HG03103 (cell line): Measurements from ENCODE around the gene ZNF888.
"Not testable (repeated sequence)": the region's sequence is repeated elsewhere in the genome, so short reads cannot be mapped to it uniquely, and the experiment has no call there.

Experiments used
- ATAC-seq: cut with Tn5 transposase; IDR thresholded peaks from one replicate; pipeline ENCODE4 v1.9.1; 2021; ENCODE audit warnings: low read depth; ENCODE audit not compliant: unreplicated experiment

Gene ZNF888

DNA sequence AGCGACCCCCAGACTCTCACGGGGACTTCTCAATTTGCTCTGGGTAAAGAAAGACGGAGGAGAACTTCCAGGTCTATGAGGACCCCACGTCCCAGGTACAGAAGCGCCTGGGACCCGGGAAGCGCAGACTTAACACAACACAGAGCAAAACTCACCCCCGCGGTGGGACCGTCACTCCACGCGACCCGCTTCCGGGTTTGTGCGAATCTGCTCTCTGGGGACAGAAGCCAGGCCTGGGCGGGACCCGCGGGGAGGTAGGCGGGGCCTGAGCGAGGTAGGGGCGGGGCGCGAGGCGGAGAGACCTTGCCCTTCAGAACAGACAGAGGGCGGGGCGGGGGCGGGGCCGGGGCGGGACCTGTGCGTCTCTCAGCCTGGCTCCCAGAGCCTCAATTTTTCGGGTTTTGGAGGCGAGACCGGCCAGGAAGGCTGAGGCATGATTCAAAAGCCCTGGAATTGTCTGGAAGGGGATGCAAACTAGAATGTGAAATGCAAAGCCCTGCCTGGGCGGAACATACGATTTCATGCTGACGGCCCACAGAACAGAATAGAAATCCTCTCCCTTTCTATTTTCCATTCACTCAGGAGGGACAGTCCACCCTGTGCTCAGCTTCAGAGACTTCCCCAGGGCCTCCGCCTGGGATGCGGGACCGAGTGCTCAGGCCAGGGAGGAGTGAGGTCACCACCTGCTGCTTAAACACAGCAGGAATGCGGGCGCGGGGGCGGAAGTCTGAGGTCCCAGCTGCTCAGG is 19.3 kb upstream of the ZNF888 start:
- ATAC-seq, result peak; percentile 96

DNA sequence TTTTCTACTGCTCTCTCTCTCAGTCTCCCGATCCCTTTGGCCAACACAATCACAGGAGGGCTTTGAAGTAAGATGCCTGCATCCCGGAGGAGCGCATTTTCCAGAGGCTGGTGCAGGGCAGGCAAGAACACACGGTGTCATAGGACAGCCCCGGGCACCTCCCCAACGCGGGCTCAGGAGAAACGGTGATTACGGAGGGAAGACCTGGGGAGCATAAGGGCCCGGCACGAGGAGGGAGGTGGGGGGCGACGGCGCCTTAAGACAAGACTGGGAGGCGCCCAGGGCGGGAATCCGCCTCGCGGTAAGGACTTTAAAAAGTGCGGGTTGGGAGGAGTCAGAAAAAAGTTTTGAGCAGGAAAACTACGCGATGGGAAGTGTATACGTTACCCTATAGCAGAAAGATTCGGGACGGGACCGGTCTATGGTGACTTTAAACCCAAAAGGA is 18.7 kb upstream of the ZNF888 start:
- ATAC-seq, result no peak

DNA sequence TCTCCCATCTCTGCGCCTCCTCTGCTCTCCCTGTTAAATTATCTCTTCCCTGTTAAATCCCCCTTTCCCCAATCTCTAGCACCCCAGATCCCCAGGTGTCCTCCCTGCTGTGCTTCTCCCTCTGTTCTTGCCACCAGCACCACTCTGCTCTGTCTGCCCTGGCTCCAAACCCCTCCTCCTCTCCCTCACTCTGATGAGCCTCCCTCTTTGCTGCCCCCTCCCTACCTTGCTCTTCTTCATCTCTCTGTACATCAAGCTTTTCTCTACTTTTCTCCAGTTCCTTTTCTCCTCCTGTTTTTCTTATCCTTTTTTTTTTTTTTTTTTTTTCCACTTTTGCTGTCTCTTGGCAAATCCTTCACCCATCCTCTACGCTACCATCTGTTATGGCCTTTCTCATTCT is 18.3 kb upstream of the ZNF888 start:
- ATAC-seq, result not testable (repeated sequence)

DNA sequence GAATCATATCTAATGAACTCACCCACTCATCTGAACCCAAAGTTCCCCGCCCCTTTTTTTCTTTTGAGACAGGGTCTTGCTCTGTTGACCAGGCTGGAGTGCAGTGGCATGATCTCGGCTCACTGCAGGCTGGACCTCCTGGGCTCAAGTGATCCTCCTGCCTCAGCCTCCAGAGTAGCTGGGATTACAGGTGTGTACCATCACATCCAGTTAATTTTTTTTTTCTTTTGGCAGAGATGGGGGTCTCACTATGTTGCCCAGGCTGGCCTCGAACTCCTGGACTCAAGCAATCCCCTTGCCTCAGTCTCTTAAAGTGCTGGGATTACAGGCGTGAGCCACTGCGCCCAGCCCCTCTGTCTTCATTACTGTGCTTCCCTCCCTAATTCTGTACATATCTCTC is 17.7 kb upstream of the ZNF888 start:
- ATAC-seq, result not testable (repeated sequence)

DNA sequence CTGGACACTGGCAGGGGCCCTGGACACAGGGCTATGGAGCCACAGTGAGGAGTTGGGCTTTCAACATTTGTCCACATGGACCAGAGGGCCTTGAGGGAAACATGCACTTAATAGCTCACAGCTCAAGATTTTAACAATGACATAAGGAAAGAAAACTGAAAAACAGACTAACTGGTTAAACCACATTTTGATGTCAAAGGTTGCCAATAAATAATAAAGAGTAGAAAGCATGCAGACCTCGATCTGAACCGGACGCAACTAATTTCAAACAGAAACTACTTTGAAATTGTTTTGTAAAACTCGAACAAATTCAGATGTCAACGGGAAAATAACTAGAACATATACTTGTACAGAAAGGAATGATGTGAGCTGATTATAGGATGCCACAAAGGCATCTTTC is 15.5 kb upstream of the ZNF888 start:
- ATAC-seq, result no peak

DNA sequence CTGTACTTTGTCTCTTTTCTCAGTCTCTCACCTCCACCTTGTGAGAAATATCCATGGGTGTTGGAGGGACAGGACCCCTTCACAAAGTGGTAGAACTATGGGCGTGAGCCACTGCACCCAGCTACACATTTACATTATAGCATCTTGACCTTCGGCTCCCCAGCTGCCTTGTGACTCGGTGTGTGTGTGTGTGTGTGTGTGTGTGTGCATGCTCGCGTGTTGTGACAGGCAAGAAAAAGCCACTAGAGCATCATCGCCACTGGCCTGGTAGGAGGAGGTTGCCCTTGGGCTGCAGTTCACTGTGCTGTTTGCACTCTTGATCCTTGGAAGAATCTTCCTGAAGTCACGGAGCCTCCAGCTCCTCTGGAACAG is 13.7 kb upstream of the ZNF888 start:
- no peak for ATAC-seq

DNA sequence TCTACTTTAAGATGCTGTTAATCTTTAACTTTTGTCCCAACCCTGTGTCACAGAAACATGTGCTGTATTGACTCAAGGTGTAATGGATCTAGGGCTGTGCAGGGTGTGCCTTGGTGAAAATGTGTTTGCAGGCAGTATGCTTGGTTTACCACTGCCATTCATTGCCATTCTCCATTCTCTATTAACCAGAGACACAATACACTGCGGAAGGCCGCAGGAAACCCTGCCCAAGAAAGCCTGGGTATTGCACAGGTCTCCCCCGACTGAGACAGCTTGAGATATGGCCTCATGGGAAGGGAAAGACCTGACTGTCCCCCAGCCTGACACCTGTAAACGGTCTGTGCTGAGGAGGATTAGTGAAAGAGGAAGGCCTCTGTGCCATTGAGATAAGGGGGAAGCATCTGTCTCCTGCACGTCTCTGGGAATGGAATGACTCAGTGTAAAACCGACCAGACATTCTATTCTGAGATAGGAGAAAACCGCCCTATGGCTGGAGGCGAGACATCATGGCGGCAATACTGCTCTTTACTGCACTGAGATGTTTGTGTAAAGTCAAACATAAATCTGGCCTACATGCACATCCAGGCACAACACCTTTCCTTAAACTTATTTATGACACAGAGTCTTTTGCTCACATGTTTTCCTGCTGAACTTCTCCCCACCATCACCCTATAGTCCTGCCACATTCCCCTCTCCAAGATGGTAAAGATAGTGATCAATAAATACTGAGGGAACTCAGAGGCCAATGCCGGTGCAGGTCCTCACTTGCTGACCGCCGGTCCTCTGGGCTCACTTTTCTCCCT is 13.1 kb upstream of the ZNF888 start:
- no peak for ATAC-seq

DNA sequence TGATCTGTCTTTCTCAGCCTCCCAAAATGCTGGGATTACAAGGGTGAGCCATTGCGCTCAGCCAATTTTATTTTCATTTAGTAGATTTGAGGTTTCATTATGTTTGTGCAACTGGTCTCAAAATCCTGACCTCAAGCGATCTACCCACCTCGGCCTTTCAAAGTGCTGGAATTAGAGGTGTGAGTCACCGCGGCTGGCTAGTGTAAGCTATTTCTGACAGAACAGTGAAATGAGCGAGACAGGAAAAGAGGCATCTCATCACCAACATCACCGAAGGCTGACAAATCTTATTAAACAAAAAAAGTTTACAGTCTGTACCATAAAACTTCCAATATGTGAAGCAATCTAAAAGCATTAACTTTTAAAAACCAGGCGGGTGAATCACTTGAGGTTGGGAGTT is 12.2 kb upstream of the ZNF888 start:
- ATAC-seq, result no peak

DNA sequence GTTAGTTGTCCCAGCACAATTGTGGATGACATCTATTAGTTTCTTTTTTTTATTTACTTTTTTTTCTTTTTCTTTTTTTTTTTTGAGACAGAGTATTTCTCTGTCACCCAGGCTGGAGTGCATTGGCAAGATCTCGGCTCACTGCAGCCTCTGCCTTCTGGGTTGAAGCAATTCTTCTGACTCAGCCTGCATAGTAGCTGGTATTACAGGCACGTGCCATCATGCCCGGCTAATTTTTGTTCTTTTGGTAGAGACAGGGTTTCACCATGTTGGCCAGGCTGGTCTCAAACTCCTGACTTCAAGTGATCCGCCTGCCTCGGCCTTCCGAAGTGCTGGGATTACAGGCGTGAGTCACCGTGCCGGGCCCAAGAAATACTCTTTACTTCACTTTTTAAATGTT is 1.4 kb upstream of the ZNF888 start:
- not testable (repeated sequence) for ATAC-seq

DNA sequence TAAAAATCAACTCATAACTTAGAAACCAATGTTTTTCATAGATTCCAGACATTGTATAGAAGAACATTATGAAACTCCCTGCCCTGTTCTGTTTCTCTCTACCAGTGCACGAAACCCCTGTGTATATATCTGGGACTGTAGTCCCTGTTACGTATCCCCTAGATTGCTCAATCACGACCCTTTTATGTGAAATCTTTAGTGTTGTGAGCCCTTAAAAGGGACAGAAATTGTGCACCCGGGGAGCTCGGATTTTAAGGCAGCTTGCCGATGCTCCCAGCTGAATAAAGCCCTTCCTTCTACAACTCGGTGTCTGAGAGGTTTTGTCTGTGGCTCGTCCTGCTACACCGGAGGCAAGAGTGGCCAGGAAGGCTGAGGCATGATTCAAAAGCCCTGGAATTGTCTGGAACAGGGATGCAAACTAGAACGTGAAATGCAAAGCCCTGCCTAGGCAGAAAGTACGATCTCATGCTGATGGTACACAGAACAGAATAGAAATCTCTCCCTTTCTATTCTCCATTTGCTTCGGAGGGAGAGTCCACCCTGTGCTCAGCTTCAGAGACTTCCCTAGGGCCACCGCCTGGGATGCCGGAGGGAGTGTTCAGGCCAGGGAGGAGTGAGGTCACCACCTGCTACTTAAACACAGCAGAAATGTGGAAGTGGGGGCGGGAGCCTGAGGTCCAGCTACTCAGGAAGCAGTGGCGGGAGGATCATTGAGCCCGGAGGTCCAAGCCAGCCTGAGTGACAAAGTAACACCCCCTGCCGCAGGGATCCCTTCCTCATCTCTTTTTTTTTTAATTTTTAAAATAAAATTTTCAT is 758 bp upstream of the ZNF888 start:
- no peak for ATAC-seq

DNA sequence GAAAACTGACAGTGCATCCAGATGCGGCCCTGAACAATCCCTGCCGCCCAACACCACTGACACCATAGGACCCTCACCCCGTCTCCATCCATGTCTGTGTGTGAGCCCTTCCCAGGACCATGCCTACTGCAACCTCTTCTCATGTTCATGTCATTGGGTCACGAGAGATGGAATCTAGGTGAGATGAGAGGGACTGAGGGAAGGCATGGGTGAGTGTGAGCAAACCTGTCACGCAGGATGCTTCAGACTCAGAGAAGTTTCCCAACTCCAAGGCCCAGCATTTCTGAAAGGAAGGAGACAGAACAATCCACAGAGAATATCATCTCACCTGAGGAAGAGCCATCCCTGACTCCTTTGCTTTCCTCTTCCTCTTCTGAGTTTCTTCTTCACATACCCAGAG is 5.7 kb downstream of the ZNF888 start:
- ATAC-seq, result no peak

DNA sequence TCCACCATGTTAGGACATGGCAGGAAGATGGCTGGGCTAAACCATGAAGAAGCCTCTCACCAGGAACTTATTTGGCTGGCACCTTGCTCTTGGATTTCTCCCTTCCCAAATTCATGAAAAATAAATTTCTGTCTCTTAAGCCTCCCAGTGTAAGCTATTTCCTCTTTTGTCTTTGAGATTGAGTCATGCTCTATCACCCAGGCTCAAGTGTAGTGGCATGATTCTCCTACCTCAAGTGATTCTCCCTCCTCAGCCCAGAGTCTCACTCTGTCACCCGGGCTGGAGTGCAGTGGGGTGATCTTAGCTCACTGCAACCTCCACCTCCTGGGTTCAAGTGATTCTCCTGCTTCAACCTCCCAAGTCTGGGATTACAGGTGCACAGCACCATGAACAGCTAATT is 12.6 kb downstream of the ZNF888 start:
- ATAC-seq, result no peak

DNA sequence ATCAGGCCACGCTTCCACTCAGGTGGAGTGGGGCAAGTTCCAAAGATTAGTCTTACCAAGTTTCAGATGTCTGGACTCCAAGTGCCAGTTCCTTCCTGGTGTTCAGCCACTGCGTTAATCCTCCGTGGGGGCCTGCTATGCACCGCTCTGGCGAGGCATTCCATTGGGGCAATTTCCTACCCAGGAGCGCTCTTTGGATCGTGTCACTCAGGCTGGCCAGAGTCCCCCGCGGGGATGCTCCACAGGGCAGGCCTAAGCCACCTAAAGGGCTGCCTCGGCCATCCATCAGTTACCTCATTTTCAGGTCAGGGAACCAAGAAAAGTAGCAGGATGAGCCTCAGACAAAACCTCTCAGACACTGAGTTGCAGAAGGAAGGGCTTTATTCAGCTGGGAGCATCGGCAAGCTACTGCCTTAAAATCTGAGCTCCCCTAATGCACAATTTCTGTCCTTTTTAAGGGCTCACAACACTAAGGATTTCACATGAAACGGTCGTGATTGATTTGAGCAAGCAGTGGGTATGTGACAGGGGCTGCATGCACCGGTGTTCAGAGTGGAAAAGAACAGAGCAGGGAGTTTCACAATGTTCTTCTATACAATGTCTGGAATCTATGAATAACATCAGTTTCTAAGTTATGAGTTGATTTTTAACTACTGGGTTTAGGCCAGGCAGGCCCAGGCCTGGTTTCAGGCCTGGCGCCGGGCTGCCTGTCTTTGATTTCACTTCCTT is 19.0 kb downstream of the ZNF888 start:
- not testable (repeated sequence) for ATAC-seq

DNA sequence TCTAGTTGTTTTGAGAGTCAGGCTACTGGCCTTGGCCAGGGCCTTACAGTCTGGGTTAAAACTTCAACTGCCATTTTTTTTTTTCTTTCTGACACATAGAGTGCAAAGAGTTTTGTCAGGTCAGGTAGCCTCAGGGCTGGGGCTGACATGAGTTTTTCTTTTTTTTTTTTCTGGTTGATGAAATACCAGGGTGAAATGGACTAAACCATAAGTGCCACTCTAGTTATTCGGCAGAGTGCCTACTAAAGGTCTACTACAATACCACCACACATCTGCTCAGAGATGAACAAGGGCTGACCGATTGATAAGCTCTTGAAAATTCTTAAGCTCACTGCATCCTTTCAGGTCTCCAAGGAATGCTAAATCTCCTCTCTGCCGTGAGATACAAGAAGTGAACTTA is 21.4 kb downstream of the ZNF888 start:
- ATAC-seq, result no peak

DNA sequence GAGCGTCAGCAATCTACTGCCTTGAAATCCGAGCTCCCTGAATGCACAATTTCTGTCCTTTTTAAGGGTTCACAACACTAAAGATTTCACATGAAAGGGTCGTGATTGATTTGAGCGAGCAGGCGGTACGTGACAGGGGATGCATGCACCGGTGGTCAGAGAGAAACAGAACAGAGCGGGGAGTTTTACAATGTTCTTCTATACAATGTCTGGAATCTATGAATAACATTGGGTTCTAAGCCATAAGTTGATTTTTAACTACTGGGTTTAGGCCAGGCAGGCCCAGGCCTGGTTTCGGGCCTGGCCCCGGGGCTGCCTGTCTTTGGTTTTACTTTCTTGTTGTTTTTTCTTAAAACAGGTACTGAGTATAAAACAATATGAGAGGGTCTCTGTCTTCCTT is 24.6 kb downstream of the ZNF888 start:
- ATAC-seq, result not testable (repeated sequence)

DNA sequence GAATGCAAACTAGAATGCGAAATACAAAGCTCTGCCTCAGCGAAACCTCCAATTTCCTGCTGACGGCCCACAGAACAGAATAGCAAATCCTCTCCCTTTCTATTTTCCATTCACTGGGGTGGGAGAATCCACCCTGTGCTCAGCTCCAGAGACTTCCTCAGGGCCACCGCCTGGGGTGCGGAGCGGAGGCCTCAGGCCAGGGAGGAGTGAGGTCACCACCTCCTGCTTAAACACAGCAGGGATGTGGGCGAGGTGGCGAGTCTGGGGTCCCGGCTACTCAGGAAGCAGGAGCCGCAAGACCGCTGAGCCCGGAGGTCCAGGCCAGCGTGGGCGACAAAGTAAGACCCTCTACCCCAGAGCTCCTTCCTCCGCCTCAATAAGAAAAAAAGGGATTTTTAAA is 25.1 kb downstream of the ZNF888 start:
- no peak for ATAC-seq

DNA sequence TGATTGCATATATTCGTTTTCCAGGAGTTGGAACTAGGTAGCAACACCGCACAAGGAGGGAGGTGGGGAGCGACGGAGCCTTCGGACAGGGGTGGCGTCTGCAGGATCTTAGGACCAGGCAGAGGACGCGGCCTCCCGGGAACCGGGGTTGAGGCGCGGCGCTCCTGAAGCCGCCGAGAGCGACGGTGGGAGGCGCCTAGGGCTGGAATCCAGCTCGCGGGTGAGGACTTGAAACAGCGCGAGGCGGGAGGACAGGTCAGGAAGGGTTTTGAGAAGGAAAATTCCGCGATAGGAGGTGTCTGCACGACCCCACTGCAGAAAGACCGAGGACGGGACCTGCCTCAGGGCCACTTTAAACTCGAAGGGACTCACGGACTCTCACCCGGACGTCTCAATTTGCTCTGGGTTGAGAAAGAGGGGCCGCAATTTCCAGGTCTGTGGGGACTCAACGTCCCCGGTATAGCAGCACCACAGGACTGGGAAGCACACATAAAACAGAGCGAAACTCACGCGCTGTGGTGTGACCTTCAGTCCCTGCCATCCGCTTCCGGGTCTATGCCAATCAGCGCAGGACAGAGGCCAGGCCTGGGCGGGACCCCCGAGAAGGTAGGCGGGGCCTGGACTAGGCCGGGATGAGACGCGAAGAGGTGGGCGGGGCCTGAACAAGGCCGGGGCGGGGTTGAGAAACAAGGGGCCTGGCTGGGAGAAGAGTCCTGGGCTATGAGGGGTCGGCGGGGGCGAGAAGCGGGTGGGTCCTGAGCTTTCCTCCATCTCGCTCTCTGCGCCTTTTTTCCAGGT is 25.9 kb downstream of the ZNF888 start, which contains the start of gene ZNF320:
Gene ZNF320 (minus strand): TSS at position 498 of the 798 bp plus-strand sequence. CDS start 7,380 bp downstream, outside the sequence.
- peak; percentile 95 for ATAC-seq

DNA sequence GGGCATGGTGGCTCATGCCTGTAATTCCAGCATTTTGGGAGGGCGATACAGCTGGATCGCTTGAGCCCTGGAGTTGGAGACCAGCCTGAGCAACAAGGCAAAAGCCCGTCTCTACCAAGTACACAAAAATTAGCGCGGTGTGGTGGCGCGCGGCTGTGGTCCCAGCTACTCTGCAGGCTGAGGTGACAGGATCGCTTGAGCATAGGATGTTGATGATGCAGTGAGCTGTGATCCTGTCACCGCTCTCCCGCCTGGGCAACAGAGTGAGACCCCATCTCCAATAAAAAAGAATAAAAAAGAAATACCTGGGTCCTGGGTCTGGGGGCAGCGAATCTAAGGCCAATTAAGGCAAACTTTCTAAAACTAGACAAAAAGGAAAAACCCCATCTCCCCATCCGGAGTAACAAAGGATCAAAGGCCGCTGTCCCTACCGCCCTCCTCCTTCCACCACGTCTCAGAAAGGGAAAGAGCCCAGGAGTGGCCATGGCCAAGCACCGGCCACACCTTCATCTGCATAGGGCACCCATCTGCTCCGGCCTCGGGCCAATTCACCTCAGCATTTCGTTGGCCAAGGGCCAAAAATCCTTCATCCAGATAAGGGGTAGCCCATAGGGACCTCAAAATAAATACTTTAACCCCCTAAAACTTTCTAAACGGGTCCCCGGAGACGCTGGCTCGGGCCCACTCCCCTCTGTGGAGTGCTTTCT is 26.6 kb downstream of the ZNF888 start:
- ATAC-seq, result no peak

DNA sequence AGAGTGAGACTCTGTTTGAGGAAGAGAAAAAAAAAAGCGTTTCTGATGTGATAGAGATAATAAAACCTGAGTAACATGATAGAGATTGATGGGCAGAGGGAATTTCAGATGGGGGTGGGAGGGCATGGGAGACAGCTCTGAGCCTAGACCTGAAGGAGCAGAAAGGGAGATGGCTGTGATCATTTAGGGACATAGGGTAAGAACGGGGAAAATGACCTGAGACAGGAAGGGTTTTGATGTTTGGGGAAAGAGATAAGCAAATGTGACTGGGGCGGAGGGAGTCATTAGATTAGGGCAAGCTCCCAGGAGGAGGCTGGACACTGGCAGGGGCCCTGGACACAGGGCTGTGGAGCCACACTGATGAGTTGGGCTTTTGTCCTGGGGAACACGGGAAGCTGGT is 31.9 kb downstream of the ZNF888 start:
- no peak for ATAC-seq
